A549 treated with CORT108297 at 1 μM for 4 hours (cell line): Measurements from ENCODE around the gene LRRC73. TPM values are rescaled to one million over a fixed set of nuclear protein-coding genes. Genes with fewer than 3 reads are reported as not detected.

Experiments
- total RNA-seq: library from RNA; stranded (reverse); fragments of 200-300 nt; extraction: Qiagen RNA extraction; gene quantifications from 5 replicates; pipeline ENCODE4 v1.2.3, GENCODE V29; 2022

The LRRC73 gene
- total RNA-seq, result 0.63 to 1.4 TPM (median 1.3 TPM) in 5 replicates

GRCh38 chr6:43509984-43510826 lies at the start of gene LRRC73:
LRRC73 (minus strand) TSS chr6:43510346; CDS start chr6:43509785, 561 bp downstream.

GRCh38 chr6:43516697-43517504 lies 6.8 kb upstream of the LRRC73 start, which contains the start of the genes POLR1C and YIPF3:
POLR1C (plus strand) TSS chr6:43517089; CDS start chr6:43517110, 21 bp downstream.
YIPF3 (minus strand) TSS chr6:43516926; CDS start chr6:43516807, 119 bp downstream.

GRCh38 chr6:43477235-43478007 lies 32.7 kb downstream of the LRRC73 start, which contains the start of gene TJAP1:
TJAP1 (plus strand) TSS chr6:43477570; CDS start chr6:43499002, 21,432 bp downstream.

Other genes with a start within 250 kb of the LRRC73 start
- not detected in 5 replicates for gene SLC22A7, start 212.1 kb downstream of the LRRC73 start, total RNA-seq
- gene CRIP3, start 201.5 kb downstream of the LRRC73 start, total RNA-seq, result 0.44 to 1.1 TPM (median 0.52 TPM) in 5 replicates
- 3.6 to 5.9 TPM (median 5.3 TPM) in 5 replicates for gene ZNF318, start 140.7 kb downstream of the LRRC73 start, total RNA-seq
- 6.0 to 13.1 TPM (median 10.5 TPM) in 5 replicates for gene ABCC10, start 82.8 kb downstream of the LRRC73 start, total RNA-seq
- gene DLK2, start 54.8 kb downstream of the LRRC73 start, total RNA-seq, result 3.5 to 8.2 TPM (median 7.0 TPM) in 5 replicates
- gene TJAP1, start 32.8 kb downstream of the LRRC73 start, total RNA-seq, result 17.3 to 20.8 TPM (median 20.1 TPM) in 5 replicates
- 68.9 to 77.0 TPM (median 70.5 TPM) in 5 replicates for gene YIPF3, start 6.6 kb upstream of the LRRC73 start, total RNA-seq
- 44.5 to 60.7 TPM (median 49.6 TPM) in 5 replicates for gene POLR1C, start 6.7 kb upstream of the LRRC73 start, total RNA-seq
- gene XPO5, start 65.7 kb upstream of the LRRC73 start, total RNA-seq, result 24.7 to 29.7 TPM (median 29.3 TPM) in 5 replicates
- 6.9 to 10.9 TPM (median 9.4 TPM) in 5 replicates for gene POLH, start 65.8 kb upstream of the LRRC73 start, total RNA-seq
- 16.2 to 23.6 TPM (median 21.4 TPM) in 5 replicates for gene GTPBP2, start 118.9 kb upstream of the LRRC73 start, total RNA-seq
- 33.4 to 40.0 TPM (median 35.9 TPM) in 5 replicates for gene MAD2L1BP, start 125.5 kb upstream of the LRRC73 start, total RNA-seq
- 0.12 to 0.29 TPM (median 0.17 TPM) in 5 replicates for gene RSPH9, start 134.7 kb upstream of the LRRC73 start, total RNA-seq
- 44.6 to 49.3 TPM (median 48.9 TPM) in 5 replicates for gene MRPS18A, start 177.4 kb upstream of the LRRC73 start, total RNA-seq